Measurements from ENCODE around the gene AMER2. TPM values are rescaled to one million over a fixed set of nuclear protein-coding genes. Genes with fewer than 3 reads are reported as not detected.

Gene AMER2
- total RNA-seq, 4 donors from 2014 or later: 0.09 to 2.4 TPM; not detected in 2

GRCh38 chr13:25147638-25148401 is 24.3 kb downstream of the AMER2 start:
- DNase-seq: no peak
- no peak overlapping the region for H3K4me3 ChIP-seq
- no peaks in the 10 kb centered on the region for H3K4me1 ChIP-seq
- TF ChIP-seq POLR2A (IDR thresholded peaks at IDR 0.05): no peak
- no peak for TF ChIP-seq CTCF (IDR thresholded peaks at IDR 0.05)
- intact Hi-C loops (cut with DNase I; ENCODE audit: low total_unique reads): no loop called here
- no peak overlapping the region for H3K27ac ChIP-seq
- no peaks in the 10 kb centered on the region for H3K27me3 ChIP-seq
- no peaks in the 10 kb centered on the region for H3K9me3 ChIP-seq
- H3K36me3 ChIP-seq: no peaks in the 10 kb centered on the region

GRCh38 chr13:25143706-25144105 is 28.4 kb downstream of the AMER2 start:
- Histone ChIP-seq H3K27me3 (no peaks in the 10 kb centered on the region), H3K4me1 (no peaks in the 10 kb centered on the region), H3K9me3 (no peaks in the 10 kb centered on the region), H3K4me3 (no peak overlapping the region), H3K36me3 (no peaks in the 10 kb centered on the region), H3K27ac (no peak overlapping the region)
- intact Hi-C loops (cut with DNase I; ENCODE audit: low total_unique reads): no loop called here
- TF ChIP-seq CTCF (IDR thresholded peaks at IDR 0.05): no peak
- DNase-seq: no peak

GRCh38 chr13:25141042-25141441 is 31.0 kb downstream of the AMER2 start:
- no peak for TF ChIP-seq POLR2A (IDR thresholded peaks at IDR 0.05)
- no peak for TF ChIP-seq CTCF (IDR thresholded peaks at IDR 0.05)
- Histone ChIP-seq H3K27ac (no peak overlapping the region), H3K4me3 (no peak overlapping the region), H3K9me3 (no peaks in the 10 kb centered on the region), H3K36me3 (no peaks in the 10 kb centered on the region), H3K4me1 (no peaks in the 10 kb centered on the region), H3K27me3 (no peaks in the 10 kb centered on the region)
- no peak for DNase-seq
- intact Hi-C loops (cut with DNase I; ENCODE audit: low total_unique reads): no loop called here

GRCh38 chr13:25137788-25138115 is 34.3 kb downstream of the AMER2 start:
- Histone ChIP-seq H3K4me1 (no peaks in the 10 kb centered on the region), H3K27ac (no peak overlapping the region), H3K36me3 (no peaks in the 10 kb centered on the region), H3K4me3 (no peak overlapping the region), H3K27me3 (no peaks in the 10 kb centered on the region), H3K9me3 (no peaks in the 10 kb centered on the region)
- TF ChIP-seq CTCF (IDR thresholded peaks at IDR 0.05) (no peak), POLR2A (IDR thresholded peaks at IDR 0.05) (no peak)
- no peak for DNase-seq
- intact Hi-C loops (cut with DNase I; ENCODE audit: low total_unique reads): no loop called here

- Histone ChIP-seq H3K4me3 (no peak overlapping the region), H3K36me3 (no peaks in the 10 kb centered on the region), H3K4me1 (no peaks in the 10 kb centered on the region), H3K9me3 (no peaks in the 10 kb centered on the region), H3K27ac (no peak overlapping the region), H3K27me3 (no peaks in the 10 kb centered on the region)
- TF ChIP-seq POLR2A (IDR thresholded peaks at IDR 0.05): no peak
- no peak for TF ChIP-seq CTCF (IDR thresholded peaks at IDR 0.05)
- intact Hi-C loops (cut with DNase I; ENCODE audit: low total_unique reads): no loop called here
- no peak for DNase-seq
Observed at GRCh38 chr13:25136880-25137787, 35.0 kb downstream of the AMER2 start.
